Ramos (cell line): ENCODE results near the gene HOTAIR.

ENCODE experiments used
- in situ Hi-C: fragments of 300-500 bp; cut with MboI; formaldehyde crosslinking; loops from one replicate; pipeline ENCODE4 v1.14.3; 2022; ENCODE audit warnings: low sequenced_read_pairs; ENCODE audit not compliant: unreplicated experiment

Gene HOTAIR

DNA sequence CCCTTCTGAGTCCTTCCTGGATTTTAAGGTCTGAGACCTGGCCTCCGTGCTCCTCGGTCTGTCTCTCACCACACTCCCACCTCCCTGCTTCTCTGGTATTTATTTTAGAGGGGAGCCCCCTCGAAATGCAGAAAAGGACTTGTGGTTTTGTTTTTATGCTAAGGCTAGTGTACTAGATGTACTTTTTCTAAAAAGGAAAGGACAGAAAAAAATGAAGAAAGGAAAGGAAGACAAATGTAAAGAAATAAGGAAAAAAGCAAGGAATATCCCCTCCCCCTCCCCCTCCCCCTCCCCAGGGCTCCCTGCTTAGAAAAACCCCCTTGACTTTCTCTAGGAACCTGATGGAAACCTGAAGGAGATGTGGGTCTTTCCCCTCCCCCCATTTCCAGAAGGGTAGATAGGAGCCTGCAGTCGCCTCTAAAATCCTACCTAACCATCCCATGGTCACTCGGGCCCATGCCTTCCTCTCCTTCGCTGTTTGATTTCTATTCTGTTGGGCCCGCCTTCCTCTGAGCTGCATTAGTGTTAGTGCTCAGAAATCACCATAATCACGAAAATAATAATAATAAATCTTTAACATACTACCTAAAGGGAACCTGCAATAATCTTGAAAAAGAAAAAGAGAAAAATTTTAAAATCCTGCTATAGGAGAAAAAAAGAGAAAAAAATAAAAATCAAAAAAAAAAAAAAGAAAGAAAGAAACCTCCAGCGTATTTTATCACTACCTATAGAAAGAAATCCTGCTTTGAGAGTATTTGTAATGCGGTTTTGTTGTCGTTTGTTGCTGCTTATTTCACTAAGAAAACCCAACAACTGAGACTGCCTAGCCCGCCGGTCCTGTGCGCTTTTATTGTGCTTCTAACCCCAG, 37.1 kb upstream of the HOTAIR start:
- in situ Hi-C loops = no loop called here

DNA sequence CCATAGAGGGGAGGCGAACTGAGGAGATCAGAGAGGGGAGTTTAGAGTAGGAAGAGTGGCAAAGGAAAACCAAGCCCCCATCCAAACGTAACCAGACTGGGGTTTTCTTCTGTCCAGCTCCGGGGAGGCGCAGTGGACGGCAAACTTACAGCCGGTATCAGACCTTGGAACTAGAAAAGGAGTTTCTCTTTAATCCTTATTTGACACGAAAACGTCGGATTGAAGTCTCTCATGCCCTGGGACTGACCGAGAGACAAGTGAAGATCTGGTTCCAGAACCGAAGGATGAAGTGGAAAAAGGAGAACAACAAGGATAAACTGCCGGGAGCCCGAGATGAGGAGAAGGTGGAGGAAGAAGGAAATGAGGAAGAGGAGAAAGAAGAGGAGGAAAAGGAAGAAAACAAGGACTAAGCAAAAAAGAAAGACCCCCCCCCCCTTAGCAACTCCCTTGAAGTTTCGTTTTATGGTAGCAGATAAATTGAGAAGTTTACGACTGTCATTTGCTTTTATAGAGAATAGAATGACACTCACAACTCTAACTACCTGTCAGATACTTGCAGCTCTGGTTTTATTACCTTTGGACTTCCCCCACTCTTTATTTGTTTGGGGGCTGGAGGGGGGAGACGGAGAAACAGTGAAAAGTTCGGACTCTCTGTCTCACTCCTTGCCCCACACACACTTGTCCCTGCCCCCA, 36.4 kb upstream of the HOTAIR start:
- in situ Hi-C loops = no loop called here

DNA sequence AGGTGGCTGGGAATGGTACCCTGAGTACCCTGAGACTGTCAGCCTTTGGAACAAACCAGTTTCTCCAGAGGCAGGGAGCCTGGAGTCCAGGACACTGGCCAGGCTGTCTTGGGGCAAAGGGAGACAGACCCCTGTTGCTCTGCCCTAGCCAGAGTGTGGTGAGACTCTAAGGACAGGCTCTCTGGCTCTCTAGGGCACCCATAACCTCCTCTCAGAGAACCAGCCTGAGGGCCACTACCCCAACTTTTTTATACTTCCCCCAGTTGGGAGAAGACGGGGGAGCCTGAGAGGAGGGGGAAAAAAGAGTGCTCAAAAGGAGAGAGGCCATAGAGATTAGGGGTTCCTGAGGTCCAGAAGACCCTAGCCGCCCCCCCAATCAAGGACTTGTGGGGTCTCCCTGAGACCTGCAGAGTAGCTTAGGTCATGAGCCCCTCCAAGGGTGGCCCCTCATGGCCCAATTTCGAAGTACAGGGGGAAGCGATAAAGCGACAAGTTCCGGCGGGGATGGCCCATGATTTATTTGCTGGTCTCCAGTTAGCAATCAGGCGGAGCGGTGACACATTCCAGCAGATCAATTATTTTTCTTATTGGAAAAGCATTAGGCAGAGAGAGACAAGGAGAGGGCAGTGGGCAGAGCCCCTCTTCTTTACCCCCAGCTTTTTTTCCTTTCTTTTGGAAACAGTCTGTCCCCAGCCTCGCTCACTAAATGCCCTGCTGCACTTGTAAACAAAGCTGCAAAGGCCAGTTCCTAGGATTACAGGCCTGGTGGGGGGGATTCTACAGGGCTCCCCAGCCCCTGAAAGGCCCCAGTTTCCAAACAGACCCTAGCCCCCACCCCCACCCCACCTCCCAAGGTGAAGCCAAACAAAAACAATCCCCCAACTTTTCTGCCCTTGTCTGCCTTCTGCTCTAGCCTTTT, 35.6 kb upstream of the HOTAIR start:
- in situ Hi-C loops = no loop called here

DNA sequence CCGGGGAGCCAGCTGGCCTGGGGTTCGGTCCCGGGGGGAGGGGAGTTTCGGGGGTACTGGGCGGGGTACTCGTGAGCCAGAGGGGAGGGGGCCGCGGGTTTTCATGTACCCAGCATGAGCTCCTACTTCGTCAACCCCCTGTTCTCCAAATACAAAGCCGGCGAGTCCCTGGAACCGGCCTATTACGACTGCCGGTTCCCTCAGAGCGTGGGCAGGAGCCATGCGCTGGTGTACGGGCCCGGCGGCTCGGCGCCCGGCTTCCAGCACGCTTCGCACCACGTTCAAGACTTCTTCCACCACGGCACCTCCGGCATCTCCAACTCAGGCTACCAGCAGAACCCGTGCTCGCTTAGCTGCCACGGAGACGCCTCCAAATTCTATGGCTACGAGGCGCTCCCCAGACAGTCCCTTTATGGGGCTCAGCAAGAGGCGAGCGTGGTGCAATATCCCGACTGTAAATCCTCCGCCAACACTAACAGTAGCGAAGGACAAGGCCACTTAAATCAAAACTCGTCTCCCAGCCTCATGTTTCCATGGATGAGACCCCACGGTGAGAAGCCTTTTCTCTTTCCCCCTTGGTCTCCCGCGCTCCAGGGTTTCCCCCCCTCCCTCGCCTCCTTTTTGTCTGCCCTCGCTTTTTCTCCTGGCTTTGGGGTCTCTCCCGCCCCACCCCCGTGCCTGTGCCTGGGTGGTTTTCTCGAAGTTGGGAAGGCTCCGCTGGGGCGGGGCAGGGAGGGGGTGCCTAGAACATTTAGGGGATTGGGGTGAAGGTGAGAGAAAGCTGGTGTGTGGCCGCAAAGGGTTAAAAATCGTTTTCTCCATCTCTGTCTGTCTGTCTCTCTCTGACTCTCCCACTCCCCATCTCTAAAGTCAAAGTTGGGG, 34.7 kb upstream of the HOTAIR start:
- in situ Hi-C loops = no loop called here

DNA sequence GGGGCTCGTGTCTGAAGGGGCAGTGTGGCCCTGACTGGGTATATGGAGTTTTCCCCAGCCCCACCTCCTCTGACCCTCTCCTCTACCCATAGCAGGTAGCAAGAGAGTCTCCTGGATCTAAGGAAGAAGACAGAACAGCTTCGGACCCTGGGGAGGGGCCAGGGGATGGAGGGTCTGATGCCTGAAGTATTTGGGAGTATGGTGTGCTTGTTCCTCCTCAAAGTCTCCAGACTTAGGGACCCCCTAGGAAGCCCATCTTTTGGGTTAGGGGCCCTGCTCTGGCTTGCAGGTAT, 33.5 kb upstream of the HOTAIR start:
- in situ Hi-C loops = no loop called here

DNA sequence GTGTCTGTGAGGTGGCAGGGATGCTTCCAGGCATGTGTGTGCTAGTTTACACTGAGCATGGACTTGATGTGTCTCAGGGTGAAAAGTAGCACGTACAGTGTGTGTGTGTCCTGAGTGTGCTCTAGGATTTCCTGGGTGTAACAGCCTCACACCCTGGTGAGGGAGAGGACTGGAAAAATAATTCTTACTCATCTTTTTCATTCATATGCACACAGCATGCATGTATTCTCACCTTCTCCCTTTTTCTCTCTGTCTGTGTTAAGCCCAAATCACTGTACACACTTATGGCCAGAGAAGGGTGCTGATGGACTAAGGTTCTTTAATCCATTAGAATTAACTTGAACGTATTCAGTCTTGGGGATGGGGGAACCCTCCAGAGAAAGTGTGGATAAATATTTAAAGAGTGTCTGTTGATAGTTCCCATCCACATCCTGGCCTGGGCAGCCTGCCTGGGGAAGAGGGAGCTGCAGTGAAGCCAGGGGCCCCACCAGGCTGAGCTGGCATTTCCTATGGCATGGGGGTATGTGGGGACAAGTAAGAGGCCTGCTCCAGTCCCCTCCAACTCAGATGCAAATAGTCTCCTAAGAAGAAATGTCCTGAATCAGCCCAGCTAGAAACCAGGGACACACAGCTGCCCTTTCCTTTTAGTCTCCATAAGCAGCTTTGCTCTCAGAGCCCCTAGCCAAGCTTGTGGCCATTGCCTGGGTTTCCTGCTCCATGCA, 32.9 kb upstream of the HOTAIR start:
- in situ Hi-C loops = no loop called here

DNA sequence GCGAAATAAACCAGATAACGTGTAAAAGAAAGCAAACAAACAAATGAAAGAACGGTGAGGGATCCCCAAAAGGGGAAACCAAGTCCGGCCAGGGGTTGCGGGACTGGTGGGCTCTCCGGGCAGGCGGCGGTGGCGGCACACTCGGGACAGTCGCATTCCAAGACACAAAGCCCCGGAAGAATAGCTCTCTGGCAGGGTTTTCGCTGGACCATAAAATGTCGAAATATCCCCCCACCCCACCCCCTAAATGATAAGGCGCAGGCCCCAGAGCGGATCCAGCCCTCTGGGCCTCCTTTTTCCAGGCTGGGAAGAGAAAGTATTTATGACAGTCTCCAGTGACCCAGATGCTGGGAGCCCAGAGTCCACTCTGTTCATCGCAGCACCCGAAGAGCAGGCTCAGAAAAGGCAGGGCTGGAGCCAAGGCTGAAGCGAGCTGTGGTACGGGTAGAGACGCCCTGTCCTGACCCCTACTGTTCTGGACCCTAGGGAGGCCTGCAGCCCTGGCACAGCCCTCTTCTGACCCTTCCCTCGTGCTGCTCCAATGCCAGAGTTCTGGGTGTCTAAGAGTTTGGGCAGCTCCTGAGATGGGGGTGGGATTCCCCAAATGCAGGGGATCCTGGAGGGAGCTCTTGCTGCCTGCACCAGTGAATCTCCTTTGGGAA, 31.9 kb upstream of the HOTAIR start:
- in situ Hi-C loops = no loop called here

DNA sequence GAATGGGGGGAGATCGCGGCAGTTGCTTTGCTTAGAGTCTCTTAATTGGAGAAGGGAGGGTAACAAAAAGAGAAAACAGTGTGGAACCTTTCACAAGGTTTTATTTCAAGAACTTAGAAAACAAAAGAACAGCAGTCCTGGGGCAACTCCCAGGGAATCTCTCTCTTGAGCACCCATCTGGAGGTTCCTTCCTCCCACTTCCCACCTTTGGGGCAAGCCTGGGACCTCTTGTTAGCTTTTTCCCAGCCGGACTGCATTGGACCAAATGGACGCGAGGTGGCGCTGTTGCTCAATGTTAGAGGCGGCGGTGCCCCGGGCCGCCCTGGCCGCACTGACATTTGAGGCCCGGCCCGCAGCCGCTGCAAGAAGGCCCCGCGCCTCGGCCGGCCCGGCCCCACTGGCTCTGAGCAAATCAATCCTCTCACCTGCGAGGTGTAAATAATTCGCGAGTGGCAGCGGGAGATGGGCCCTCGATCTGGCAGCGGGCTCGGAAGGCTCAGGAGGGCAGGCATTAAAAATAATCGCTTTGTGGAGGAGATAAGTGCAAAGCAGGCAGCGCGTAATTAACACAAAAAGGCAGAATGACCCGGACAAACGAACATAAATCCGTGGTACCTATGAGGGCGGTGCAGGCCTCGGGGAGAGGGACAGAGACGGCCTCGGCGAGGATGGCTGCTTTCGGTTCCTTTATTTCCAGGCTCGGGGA, 31.3 kb upstream of the HOTAIR start:
- in situ Hi-C loops = no loop called here

DNA sequence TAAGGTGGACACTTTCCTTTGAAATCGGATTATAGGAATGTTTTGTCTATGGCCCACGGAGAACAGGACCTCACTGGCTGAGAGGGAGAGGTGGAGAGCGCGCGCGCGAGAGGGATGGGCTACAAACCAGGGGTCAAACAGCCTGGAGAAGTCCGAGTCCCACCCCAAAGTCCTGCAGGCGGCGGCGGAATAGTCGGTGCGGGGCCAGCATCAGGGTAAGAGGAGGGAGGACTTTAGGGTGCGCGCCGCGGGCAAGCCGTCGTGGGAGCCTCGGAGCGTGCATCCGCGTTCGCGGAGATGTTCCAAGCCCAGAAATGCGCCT, 30.7 kb upstream of the HOTAIR start:
- in situ Hi-C loops = no loop called here

DNA sequence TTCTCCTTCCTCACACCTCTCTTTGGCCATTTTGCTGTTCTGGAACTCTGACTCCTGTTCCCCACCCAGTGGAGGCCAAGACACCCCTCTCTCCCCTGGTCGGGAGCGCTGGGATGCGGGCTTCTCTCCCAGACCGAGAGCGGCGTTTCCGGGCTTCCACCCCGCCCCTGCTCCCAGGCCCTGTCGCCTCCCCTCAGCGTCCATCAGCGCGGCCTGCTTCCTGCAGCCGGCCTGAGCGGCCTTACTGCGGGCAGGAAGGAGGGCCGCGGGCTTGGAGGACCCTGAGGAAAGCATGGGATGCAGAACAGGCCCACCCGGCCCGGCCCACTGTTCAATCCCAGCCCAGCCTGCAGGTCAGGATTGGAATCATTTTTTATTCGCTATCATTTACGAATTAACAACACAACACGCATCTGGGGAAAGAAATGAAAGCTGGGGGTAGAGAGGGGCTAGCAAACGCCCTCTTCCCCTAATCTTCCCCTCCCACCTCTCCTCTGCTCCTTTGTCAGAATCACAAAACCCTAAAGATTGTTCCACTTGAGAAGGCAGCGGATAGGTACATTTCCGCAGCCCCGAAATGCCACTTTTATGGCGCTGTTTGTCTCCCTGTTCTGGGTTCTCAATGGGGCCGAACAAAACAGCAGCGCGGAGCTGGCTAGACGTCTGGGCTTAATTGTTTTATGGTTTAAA, 30.2 kb upstream of the HOTAIR start:
- in situ Hi-C loops = no loop called here

DNA sequence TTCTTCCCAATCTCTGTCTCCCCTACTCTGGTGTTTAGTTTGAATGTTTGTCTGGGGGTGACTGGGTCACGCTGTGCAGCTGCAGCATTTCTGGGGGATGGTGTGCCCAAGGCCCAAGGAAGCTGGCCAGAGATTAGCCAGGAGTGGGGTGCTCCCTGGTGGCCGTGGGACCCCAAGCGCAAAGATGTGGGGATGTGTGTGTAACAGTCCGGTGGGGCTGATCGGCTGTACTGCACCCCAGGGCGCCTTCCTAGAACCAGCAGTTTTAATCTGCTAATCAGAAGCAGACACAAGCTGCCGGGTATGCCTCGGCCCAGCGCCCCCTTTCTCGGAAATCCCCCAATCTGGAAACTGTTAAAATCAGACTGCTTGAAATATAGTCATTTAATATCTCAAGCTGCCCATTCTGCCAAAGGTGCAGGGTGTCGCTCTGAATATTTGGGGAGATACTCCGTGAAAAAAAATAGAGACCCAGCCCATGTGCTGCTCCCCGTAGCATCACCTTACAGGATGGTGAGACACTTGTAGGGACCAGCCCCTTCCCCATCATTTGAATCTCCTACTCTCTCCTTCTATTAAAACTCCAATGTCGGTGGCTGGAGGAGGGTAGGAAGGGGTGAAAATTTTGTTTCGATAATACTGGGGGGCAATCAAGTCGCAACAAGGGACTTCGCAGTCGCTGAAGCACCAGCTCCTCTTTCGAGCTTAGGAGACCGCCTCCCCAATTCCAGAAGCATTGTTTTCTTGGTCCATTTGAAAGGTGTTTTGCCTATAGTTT, 29.5 kb upstream of the HOTAIR start:
- in situ Hi-C loops = no loop called here

DNA sequence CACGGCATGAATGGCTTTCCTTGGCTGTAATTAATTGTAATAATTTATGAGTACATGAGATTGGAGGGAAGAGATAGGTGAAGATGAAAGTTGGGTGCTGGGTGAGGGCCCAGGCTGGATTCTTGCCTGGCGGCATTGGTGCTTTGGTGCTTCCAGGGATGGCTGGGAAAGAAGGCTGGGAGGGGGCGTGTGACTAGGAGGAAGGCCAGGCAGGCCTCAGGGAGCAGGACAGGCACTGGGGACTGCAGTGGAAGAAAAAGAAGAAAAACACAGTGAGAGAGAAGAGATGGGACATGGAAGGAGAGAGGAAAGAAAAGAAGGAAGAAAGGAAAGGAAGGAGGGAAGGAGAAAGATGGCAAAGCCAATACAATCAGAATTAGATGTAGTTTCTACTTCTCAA, 28.9 kb upstream of the HOTAIR start:
- in situ Hi-C loops = no loop called here

DNA sequence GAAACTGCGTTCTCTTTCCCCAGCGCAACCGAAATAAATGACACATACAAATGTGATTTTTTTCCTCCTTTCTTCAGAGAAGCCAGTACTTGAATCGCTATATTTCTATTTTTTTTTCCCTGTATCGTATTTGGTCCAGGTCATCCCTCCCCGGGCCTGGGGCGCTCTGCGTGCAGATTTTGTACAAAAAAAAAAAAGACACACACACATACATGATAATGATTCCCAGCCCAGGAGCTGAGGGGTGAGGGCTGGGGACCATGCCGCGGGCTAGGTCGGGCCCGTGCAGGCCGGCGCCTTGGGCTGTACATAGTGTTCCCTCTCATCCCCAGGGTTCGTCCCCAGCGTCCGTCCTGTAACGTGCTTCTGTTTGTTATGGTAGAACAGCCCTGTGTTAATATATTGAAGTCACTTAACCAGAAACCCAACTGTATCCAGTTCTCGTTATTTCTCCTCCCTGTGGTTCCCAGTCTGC, 28.2 kb upstream of the HOTAIR start:
- in situ Hi-C loops = no loop called here

DNA sequence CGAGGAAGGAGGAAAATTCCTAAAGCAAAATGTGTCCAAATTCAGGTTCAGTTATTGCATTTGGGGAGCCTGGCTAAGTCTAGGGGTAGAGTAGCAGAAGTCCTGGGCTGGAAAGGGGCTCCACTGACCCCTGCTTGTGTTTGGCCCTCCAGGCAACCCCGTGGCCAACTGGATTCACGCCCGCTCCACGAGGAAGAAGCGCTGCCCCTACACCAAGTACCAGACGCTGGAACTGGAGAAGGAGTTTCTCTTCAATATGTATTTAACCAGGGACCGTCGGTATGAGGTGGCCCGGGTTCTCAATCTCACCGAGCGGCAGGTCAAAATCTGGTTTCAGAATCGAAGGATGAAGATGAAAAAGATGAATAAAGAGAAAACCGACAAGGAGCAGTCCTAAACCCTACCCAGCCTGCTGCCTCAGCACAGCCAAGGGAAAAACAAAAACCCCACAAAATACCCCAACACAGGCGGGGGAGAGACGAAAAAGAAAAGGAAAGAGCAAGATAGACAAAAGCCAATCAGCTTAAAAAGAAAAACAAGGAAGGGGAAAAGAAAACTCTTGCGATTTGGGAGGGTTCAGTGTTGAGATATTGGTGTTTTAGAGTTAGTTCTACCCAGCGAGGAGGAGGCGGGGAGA, 27.6 kb upstream of the HOTAIR start:
- in situ Hi-C loops = no loop called here

DNA sequence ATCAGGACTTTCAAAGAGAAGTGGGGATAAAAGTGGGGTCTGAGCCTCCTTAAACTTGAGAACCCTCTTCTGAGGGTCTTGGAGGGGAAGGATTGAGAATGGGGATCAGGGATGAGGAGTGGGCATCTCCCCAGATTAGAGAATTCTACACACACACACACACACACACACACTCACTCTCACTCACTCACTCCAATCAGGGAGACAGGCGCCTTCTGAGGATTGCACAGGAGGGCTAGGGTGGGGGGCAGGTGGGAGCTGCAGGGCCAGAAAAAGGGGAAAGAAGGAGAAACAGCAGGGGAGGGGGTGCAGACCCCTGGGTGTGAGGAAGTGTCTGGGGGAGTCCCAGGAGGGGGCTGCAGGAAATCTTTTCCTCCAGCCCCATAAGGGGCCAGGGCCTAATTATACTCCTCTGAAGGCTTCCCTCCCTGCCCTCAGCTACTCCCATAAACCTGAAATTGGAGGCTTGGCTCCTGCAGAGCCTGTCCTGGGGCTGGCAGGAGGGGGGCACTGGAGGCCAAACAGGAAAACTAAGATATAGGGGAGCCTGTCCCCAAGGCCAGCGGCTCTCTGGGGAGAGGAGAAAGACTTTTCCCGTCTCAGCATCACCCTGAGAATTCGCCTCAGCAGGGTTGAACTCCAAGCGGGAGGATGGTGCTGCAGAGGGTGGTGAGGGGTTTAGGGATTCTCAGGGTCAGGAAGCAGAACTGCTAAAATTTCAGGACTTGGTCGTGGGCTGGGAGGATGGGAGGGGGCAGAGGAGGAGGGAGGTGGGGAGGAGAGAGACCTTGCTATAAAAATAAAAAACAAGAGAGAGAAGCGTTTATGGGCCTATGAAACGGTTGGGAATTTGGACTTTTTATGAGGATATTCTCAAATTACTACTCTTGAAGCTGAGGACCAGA, 26.8 kb upstream of the HOTAIR start:
- in situ Hi-C loops = no loop called here
